ENCODE results near the gene LSAMP.

LSAMP gene

DNA sequence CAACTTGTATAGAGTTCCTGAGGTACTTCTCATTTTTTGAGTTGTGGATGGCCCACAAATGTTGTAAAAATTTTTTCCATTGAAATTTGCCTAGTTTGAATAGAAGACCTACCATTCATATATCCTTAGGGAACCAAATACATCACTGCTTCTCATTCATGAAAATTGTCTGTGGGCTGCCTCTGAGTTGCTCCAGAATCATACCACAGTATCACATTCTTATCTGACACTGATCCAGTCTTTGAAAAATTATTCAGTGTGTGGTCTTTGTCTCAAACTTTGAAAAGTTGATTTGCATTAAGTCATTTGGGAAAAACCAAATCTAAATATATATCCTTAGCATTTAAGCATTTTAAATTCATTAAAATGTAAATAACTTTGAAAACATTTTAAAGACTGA lies 321.1 kb downstream of the LSAMP start:
- TF ChIP-seq, protein P1, sequence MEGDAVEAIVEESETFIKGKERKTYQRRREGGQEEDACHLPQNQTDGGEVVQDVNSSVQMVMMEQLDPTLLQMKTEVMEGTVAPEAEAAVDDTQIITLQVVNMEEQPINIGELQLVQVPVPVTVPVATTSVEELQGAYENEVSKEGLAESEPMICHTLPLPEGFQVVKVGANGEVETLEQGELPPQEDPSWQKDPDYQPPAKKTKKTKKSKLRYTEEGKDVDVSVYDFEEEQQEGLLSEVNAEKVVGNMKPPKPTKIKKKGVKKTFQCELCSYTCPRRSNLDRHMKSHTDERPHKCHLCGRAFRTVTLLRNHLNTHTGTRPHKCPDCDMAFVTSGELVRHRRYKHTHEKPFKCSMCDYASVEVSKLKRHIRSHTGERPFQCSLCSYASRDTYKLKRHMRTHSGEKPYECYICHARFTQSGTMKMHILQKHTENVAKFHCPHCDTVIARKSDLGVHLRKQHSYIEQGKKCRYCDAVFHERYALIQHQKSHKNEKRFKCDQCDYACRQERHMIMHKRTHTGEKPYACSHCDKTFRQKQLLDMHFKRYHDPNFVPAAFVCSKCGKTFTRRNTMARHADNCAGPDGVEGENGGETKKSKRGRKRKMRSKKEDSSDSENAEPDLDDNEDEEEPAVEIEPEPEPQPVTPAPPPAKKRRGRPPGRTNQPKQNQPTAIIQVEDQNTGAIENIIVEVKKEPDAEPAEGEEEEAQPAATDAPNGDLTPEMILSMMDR (IDR thresholded peaks at IDR 0.05; ENCODE audit: insufficient read depth, low read depth, low read length, missing control alignments): no peak
- no peak overlapping the region for H3K4me3 ChIP-seq (ENCODE audit: low read depth, low read length)
- DNase-seq (ENCODE audit: low read depth): no peak

DNA sequence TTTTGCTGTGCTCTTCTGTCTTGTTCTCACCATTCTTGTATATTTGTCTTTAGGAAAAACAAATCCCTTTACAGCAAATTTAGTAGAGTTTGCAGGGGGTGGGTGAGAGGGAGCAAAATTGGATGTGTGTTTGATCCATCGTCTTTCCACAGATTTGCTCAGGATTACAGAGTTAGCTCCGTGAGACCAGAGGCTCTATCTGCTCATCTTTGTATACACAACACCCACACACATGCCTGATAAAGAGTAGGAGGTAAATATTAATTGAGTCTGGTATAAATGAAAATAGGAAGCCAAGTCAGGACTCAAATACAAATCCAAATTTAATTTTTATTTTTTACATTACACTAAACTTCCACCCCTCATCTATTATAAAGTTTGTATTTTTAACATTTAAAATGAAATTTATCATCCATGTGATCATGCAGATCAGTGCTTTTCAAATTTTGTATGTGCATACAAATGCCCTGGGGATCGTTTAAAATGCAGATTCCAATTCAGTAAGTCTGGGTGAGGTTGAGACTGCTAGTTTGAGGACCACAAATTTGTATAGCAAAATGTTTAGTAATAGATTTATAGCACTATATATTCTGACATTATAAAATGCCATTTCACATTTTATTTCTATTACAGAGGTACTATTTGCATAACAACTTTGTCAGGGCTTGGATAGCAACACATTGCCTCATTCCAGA lies 326.7 kb downstream of the LSAMP start:
- no peak for DNase-seq (ENCODE audit: low read depth)
- TF ChIP-seq, protein P1 (IDR thresholded peaks at IDR 0.05; ENCODE audit: insufficient read depth, low read depth, low read length, missing control alignments): no peak
- H3K4me3 ChIP-seq (ENCODE audit: low read depth, low read length): no peak overlapping the region

DNA sequence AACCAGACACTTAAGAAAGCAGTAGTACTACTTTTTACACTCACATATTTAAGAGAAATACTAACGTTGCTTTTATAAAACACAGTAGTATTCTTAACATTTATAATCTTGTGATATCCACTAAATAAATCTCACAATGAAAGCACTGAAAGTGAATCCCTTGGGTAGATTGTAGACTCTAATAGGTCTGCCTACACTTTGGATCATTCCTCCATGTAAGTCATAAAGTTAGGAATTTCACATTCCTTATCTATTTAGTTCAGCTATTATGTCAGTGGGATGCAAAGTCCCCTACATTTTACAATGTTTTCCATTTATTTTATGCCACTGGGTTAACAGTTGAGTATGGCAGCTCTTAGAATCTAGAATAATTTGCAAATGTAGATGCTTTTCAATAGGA lies 330.7 kb downstream of the LSAMP start:
- no peak for DNase-seq (ENCODE audit: low read depth)
- TF ChIP-seq, protein P1 (IDR thresholded peaks at IDR 0.05; ENCODE audit: insufficient read depth, low read depth, low read length, missing control alignments): no peak
- H3K4me3 ChIP-seq (ENCODE audit: low read depth, low read length): no peak overlapping the region

DNA sequence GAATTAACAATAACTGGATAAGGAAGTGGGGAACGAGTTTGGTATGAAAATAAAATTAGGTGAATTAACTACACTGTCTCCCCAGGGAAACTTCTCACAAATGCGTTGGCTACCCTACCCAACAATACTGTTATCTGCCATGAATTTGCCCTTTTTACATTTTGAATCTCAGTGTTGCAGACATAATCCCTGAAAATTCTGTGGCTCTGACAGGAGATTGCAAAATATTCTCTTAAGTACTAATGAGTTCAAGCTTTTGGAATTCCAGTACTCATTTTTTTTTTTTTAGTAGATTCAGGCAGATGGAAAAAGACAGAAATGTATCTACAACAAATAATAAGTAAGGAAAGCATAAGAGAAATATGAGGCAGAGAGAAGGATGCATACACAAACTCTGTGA lies 332.6 kb downstream of the LSAMP start:
- no peak overlapping the region for H3K4me3 ChIP-seq (ENCODE audit: low read depth, low read length)
- TF ChIP-seq, protein P1 (IDR thresholded peaks at IDR 0.05; ENCODE audit: insufficient read depth, low read depth, low read length, missing control alignments): no peak
- DNase-seq (ENCODE audit: low read depth): no peak

DNA sequence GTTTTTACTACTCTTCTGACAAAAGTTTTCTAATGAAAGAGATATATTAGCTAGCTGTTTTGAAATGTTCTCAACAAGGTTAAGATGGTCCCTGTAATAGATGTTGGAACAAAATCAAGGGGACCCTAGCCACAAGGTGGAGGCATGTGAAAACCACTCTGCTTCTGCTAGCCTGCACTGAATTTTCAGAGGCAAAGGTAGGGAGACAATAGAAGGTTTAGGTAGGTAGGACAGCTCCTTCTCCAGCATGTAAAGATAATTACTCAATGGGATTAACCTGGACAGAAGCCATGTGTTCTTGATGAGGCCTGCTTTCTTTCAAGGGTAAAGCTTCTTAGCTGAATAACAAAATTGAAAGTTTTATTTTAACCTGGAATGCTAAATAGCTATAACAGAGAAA lies 333.5 kb downstream of the LSAMP start:
- H3K4me3 ChIP-seq (ENCODE audit: low read depth, low read length): no peak overlapping the region
- no peak for DNase-seq (ENCODE audit: low read depth)
- TF ChIP-seq, protein P1 (IDR thresholded peaks at IDR 0.05; ENCODE audit: insufficient read depth, low read depth, low read length, missing control alignments): no peak

DNA sequence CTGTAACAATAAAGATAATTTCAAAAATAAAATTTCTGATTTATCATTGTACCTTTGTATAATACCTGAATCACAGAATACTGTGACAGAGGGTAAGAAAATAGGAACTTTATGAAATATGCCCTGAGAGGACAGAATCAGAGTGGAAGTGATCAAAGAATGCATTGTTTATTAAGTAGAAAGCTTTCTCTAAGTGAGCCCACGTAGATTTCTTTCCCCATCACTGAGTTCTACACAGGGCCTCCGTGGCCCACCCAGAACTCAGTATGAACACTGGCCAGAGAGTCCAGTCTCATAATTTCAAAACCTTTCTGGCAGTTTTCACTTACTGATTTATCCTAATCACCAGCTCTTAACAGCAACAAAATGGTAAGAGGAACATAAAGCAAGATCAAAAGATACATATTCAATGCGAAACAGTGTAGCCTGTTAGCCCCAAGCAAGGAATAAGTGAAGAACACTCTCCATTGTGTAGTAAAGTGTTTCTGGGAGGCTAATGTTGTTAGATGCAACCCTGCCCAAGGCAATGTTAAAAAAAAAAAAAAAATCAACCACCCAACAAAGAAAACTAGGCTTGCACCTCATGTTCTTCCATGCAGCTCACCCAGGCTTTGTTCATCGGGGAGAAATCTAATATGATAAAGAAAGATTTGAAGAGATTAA lies 341.3 kb downstream of the LSAMP start:
- H3K4me3 ChIP-seq (ENCODE audit: low read depth, low read length): no peak overlapping the region
- TF ChIP-seq, protein P1 (IDR thresholded peaks at IDR 0.05; ENCODE audit: insufficient read depth, low read depth, low read length, missing control alignments): no peak
- no peak for DNase-seq (ENCODE audit: low read depth)
